NT2/D1 (cell line): ENCODE data around the gene PLB1.

ENCODE experiments used
- SUZ12 ChIP-seq: IDR thresholded peaks from 2 replicates; pipeline ENCODE4 v1.6.1; 2011; ENCODE audit not compliant: insufficient read length, insufficient read depth; ENCODE audit errors: extremely low read depth
- YY1 ChIP-seq: IDR thresholded peaks from 2 replicates; pipeline ENCODE4 v1.6.1; 2011; ENCODE audit not compliant: insufficient read length, insufficient read depth
- ZNF274 ChIP-seq: IDR thresholded peaks from 2 replicates; pipeline ENCODE4 v1.6.1; 2011; ENCODE audit warnings: mild to moderate bottlenecking, low read depth, low read length

DNA sequence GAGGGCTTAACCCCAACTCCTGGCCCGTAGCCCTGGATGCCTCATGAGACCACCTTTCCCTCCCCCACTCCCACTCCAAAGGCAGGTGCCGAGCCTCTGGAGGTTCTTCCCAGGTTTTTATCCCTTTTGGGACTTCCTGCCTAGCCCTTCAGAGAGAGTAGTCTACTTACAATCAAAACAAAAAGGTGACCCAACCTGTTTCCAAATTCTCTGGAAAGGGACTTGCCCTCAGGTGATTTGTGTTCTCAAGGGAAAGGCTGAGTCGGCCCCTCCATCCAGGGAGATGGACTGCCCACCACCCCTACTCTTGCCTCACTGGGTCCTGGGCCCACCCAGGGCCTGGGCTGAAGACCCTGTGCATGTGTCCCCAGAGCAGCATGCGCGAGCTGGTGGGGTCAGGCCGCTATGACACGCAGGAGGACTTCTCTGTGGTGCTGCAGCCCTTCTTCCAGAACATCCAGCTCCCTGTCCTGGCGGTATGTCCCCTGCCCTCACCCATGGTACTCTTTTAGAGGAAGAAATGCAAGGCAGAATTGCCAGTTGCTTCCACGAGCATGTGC is 108.5 kb downstream of the PLB1 start:
- TF ChIP-seq SUZ12 = no peak
- no peak for TF ChIP-seq YY1
- no peak for TF ChIP-seq ZNF274
